Left lobe of liver (tissue), 2 donors: ENCODE results near the gene DHRS2. TPM values are rescaled to one million over a fixed set of nuclear protein-coding genes. Genes with fewer than 3 reads are reported as not detected.

Source experiments
- ATAC-seq: fragments of 200-7000 bp; cut with Tn5 transposase; one replicate; pipeline ENCODE4 v1.9.1; 2020; ENCODE audit warnings: mild to moderate bottlenecking, moderate library complexity
- DNase-seq: peaks from one replicate; pipeline ENCODE4 v3.0.0-alpha.2; 2020; ENCODE audit warnings: low spot score
- total RNA-seq: library from RNA; stranded (reverse); gene quantifications from one replicate; pipeline ENCODE4 v1.2.1, GENCODE V29; 2021
- donor health status: DM: no; HTN: no; CAD: no; lungs with moderate emphysema.
- donor health status: DM: no; HTN: yes; CAD: no.

Gene DHRS2
- total RNA-seq, 1 donor from 2014 or later, result 6.2 TPM

DNA sequence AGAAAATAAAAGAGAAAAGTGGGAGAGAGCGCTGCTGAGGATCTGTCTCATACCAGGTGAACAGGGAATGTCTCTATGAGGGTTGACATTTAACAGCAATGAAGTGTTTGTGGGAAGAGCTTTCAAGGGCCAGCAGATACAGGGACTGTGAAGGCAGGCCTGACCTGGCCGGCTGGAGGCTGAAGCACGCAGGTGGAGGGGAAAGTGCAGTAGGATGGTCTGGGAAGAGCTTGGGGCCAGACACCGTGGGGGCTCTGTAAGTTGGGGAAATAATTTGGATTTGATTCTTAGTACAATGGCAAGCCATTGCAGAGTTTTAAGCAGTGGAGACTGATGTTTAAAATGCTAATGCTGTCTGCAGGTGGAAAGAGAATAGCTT is 23.8 kb upstream of the DHRS2 start:
- DNase-seq (no peak), ATAC-seq (peak; percentile 1)

- ATAC-seq, result no peak
- DNase-seq, result no peak
Measured at GRCh38 chr14:23612802-23613201, 23.4 kb upstream of the DHRS2 start.

DNA sequence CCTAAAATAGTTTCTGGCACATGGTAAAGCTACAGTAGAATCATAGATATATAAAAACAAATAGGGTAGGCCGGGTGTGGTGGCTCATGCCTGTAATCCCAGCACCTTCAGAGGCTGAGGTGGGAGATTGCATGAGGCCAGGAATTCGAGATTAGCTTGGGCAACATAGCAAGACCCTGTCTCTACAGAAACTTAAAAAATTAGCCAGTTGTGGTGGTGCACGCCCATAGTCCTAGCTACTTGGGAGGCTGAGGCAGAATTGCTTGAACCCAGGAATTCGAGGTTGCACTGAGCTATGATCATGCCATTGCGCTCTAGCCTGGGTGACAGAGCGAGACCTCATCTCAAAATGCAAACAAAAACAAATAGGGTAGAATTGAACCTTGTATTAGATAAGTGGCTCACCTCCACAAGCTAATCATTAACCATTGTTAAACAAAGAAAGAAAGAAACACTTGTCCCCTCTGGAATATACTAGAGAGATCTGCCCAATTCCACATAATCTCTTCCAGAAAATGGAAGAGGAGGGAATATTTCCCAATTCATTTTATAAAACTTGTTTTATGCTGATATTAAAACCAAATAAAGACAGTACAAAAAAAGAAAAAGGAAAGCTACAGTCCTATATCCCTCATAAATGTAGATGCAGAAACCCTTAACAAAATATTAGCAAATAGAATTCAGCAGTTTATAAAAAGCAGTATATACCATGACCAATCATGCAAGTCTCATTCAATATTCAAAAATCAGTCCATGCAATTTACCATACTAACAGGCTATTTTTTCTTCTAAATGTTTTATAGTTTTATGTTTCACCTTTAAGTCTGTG is 22.7 kb upstream of the DHRS2 start:
- peak; percentile 55 for ATAC-seq
- peak; percentile 68 for DNase-seq

DNA sequence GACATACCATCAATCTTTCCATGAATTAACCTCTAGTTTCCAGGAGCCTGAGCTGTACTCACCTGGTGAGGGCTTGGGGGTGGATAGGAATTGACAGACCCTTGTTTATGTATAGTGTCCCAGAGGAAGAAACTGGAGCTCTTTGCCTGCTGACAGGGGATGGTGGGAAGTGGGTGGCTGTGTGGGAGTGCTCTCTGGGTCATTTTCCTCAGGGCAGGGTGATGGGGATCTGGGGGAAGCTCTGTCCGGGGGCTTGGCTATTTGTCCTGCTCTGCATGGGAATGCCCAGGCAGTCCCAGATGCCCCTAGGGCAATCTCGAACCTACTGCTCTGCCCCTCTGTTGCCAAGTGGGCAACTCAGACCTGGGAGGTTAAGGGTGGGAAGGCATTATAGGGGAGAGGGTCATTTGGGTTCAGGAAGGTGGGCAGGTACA is 21.8 kb upstream of the DHRS2 start:
- DNase-seq (no peak), ATAC-seq (no peak)

DNA sequence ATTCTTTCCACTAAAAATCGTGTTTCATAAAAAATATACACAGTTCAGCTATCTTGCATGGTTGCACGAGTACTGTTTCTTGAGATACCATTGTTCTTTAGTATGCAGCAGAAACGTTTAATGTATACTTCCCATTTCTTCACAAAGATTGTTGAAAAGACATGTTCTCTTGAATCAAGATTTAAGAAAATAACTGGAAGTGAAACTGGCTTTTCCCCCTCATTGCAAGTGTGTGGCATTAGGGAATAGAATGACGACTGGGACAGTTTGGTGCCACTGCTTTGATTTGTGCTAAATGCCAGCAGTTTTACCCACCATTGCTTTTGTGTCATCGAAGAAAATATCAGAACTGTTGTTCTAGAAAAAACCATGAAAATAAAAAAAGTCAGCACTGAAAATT is 20.3 kb upstream of the DHRS2 start:
- ATAC-seq (no peak), DNase-seq (no peak)

DNA sequence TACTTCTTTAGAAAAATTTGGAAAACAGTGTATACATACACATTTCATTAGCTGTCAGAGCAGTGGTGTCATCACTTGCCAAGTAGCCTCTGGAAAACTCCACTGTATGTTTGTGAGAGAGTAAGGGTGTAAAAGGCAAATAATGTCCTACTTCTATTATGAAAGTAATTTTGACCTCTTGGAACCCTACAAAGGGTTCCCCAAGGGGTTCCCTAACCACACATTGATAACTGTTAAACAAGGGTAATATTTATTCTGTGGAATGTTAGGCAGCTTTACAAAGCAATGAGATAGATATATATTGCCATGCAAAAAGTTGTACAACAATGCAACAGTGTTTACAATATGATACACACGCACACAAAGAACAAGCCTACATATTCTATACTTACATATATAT is 18.6 kb upstream of the DHRS2 start:
- ATAC-seq, result no peak
- no peak for DNase-seq

DNA sequence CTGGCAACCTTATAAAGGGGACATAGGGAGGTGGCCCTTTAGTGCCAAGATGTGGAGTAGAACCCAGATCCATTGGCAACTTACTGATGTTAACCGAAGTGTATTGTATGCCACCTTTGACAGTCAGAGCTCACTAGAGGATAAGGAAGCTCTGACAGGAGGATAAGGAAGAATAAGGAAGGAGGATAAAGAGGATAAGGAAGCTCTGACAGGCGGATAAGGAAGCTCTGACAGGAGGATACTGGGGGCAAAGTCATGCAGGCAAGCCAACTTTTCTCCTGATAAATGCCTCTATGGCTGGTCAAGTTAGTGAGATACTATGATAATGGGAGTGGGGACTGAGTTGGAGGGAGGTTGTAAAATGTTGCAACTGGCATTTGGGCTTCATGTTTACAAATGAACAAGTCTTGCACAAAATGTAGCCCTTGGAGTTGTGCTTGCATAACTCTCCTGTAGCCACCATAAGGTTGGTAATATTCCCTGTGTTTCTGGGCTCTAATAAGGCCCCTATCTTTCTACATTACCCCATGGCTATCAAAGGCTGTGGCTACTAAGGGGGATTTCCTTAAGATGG is 17.7 kb upstream of the DHRS2 start:
- ATAC-seq, result peak; percentile 65
- DNase-seq, result no peak

- DNase-seq, result no peak
- ATAC-seq, result no peak
Measured at GRCh38 chr14:23620177-23620702, 15.9 kb upstream of the DHRS2 start.

DNA sequence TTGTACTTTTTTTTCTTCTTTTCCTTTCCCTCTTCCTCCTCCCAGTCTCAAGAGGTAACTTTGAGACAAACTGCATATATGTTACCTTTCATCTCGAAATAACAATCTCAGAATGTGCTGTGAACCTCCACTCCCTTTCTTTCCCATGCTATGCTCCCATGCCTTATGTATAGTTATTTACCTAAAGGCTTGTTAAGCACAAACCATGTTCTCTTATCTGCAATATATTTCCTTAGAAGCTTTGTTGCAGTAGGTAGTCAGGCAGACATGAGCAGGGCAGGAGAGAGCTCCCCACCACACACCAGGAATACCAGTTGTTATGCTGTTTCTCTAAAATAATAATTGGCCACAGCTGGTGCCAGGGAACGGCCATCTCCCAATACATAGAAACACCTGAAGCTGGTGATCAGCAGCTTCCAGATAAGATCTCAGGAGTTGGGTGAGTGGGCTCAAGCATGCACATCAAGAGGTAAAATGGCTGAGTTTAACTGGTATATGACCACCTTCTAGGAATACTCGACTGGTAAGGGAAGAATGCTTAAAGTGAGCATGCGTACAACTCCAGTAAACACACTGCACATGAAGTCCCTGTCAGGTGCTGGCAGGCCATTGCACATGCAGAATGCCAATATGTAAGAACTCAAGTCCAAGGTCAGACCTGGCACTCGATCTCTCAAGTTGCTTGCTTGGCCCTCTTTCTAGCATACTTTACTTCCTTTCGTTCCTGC is 14.8 kb upstream of the DHRS2 start:
- peak; percentile 60 for DNase-seq
- peak; percentile 83 for ATAC-seq

DNA sequence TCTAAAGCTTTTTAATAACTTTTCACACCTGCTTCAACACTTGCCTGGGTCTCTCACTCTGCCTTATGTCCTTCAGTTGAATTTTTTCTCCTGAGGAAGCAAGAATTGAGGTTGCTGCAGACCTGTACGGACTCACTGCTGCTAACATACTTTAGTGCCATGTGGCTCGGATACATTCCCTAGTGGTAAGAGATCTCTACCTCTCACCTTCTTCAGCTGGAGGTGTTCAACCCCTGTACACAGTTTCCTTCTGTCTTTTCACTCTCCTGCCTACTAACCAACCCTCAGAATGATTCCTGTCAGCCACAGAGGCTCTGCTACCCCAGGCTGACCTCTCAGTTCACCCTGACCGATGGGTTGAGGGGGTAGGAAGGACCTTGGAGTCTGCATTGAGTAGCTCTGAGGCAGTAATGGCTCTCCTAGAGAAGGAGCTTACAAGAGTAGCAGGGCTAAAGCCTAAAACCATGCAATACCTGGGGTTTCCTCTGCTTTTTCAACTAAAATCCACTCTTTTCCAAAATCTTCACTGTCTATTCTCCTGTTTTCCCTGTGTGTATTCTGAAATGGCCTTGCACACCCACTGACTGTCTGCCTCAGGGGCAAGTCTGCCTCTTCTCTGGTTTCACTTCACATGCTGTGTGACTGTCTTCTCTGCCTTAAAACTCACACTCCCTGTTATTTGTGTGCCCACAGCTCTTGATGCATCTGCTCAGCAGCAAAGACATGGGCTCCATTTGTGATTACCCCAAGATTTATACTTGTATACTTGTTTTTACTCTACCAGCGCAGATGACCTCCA is 14.0 kb upstream of the DHRS2 start:
- DNase-seq (no peak), ATAC-seq (peak; percentile 30)

DNA sequence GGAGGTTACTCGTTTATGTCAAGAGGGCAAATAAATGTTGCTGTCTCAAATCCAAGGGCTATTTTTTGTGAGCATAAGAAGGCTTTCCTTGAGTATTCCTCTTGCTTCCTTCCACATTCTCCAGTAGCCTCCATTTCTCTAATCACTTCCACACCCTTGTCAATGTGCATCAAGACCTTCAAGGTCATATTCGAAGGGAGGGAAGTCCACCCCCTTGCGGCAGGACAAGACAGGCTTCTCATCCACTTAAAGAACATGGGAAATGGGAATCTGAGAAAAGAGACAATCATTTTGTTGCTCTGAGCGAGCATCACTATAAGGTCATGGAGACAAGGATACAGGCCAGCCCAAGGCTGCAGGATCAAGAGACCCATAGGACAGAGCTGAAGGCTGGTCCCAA is 13.2 kb upstream of the DHRS2 start:
- no peak for DNase-seq
- ATAC-seq, result no peak

- no peak for DNase-seq
- ATAC-seq, result no peak
Measured at GRCh38 chr14:23623962-23624361, 12.2 kb upstream of the DHRS2 start.

- no peak for ATAC-seq
Measured at GRCh38 chr14:23624830-23625404, 11.2 kb upstream of the DHRS2 start.

DNA sequence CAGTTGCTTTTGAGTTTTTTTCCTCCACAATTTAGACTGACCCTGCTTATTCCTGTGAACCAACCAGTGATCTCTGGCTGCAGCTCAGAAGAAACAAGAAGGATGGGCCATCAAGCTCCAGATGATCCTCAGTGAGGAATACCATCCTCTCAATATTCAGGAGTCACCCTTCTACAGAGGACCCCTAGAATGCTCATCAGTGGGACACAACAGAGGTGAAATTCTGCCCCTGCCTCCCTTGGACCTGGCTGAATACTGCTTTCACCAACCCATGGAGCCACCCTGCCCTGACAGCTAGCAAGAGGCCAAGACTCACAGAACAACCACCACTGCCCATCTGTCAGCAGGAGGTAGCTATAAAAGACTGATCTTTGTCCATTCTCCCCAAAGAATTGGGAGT is 9.2 kb upstream of the DHRS2 start:
- no peak for DNase-seq
- ATAC-seq, result no peak

More at GRCh38 chr14:23624830-23625404, 11.2 kb upstream of the DHRS2 start:
- no peak for DNase-seq

DNA sequence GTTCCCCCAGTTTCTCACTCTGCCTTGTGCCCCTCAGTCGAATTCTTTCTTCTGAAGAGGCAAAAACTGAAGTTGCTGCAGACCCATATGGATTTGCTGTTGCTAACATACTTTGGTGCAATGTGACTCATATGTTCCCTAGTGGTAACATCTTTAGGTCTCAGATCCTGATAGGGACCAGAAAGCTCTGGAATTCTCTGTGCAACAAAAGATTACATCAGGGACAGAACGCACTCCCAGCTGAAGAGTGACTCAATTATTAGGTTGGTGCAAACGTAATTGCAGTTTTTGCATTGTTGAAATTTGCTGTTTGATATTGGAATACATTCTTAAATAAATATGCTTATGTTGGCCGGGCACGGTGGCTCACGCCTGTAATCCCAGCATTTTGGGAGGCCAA is 8.2 kb upstream of the DHRS2 start:
- no peak for ATAC-seq
- DNase-seq, result no peak

- no peak for DNase-seq
- ATAC-seq, result no peak
Measured at GRCh38 chr14:23629204-23629603, 7.0 kb upstream of the DHRS2 start.

DNA sequence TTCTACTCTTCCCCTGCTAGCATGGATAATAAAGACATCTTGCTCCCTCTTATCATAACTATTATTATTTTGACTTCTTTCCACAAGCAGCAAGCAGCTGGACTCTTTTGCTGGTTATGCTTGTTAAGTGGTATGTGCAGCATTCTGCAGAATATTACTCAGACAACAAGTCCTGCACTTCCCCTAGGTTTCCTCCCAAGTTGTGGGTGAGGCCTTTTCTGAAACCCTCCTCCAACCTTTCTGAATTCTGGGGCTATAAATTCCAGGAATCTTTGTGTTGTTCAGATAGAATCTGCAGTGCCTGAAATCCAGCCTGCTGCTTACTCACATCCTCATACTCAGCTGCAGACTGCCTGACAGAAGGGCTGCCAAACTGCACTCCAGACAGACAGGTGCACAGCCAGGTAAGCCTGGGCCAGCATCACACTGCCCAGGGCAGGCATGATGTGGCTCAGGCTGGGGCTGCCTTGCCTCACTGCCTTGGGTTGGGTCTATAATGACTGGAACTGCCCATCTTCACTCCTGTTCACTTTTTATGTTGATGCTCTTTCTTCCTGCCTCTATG is 6.2 kb upstream of the DHRS2 start:
- no peak for DNase-seq

DNA sequence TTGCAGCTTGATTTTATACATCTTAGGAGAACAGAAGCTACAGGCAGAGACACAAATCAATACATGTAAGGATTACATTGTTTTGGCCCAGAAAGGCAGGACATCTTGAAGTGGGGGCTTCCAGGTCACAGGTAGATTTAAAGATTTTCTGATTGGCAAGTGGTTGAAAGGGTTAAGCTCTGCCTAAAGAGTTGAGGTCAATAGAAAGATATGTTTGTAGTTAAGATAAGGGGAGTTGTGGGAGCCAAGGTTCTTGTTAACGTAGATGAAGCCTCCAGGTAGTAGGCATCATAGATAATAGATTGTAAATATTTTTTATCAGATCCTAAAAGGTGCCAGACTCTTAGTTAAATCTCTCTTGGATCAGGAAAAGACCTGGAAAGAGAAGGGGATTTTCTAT is 5.5 kb upstream of the DHRS2 start:
- ATAC-seq, result no peak
- no peak for DNase-seq

More for the DNA sequence above, 6.2 kb upstream of the DHRS2 start:
- ATAC-seq, result no peak

DNA sequence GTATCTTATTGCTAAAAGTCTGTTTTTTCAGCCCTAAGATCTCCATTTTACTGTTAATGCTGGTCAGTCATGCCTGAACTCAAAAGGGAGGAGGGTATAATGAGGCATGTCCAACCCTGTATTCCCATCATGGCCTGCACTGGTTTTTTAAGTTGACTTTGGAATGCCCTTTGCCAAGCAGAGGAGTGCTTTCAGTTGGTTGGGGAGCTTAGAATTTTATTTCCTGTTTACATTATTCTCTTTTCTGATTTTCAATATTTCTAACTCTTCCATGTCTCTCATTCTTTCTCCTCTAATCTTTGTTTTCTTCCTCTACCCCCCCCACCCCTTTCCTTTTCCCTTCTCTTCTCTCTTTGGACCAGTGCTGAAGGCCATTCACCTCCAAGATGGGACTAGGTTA is 4.9 kb upstream of the DHRS2 start:
- ATAC-seq, result no peak
- DNase-seq, result no peak
